GM12801 (cell line): Measurements from ENCODE around the gene PARP8.

Source experiments
- TF ChIP-seq, protein P1 (sequence below): IDR thresholded peaks from one replicate; pipeline ENCODE4 v1.5.1; 2011; ENCODE audit warnings: control low read depth; ENCODE audit not compliant: insufficient read length; ENCODE audit errors: extremely low read depth

PARP8 gene

DNA sequence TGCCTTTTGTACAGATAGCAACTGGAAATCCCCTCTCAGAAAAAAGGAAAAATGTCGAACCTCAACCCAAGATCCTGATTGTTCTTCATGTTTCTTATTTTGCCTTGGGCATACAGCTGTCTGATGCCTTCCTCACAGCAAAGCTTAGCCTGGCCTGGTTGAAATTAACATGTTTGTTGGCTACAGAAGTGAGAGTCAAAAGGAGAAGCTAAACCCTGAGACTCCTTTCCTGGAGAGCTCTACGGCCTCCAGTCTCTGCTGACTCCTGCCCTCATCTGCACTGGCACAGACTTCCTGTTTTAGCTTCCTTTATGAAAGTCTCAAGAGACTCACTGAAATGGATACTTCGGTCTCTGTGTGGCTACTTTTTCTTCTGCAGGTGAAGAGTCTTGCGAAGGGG is 186.7 kb downstream of the PARP8 start:
- TF ChIP-seq, protein P1, sequence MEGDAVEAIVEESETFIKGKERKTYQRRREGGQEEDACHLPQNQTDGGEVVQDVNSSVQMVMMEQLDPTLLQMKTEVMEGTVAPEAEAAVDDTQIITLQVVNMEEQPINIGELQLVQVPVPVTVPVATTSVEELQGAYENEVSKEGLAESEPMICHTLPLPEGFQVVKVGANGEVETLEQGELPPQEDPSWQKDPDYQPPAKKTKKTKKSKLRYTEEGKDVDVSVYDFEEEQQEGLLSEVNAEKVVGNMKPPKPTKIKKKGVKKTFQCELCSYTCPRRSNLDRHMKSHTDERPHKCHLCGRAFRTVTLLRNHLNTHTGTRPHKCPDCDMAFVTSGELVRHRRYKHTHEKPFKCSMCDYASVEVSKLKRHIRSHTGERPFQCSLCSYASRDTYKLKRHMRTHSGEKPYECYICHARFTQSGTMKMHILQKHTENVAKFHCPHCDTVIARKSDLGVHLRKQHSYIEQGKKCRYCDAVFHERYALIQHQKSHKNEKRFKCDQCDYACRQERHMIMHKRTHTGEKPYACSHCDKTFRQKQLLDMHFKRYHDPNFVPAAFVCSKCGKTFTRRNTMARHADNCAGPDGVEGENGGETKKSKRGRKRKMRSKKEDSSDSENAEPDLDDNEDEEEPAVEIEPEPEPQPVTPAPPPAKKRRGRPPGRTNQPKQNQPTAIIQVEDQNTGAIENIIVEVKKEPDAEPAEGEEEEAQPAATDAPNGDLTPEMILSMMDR: no peak

DNA sequence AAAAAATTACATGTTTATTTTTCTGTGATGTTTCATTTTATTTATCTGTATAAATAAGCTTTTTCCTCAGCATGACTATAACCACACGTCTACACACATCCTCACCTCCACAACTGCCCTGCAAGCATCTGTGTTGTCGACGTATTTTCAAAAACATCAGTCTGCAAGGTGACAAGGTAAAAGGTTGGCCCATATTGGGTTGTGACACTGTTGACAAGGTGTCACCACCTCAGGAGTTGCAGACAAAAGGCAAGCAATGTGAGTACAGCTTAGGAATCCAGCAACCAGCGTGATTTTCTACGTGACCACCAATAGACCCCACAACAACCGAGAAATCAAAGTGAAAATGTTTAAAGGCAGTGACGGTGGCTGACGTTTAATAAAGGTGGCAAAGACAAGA is 187.6 kb downstream of the PARP8 start:
- TF ChIP-seq, protein P1: no peak

DNA sequence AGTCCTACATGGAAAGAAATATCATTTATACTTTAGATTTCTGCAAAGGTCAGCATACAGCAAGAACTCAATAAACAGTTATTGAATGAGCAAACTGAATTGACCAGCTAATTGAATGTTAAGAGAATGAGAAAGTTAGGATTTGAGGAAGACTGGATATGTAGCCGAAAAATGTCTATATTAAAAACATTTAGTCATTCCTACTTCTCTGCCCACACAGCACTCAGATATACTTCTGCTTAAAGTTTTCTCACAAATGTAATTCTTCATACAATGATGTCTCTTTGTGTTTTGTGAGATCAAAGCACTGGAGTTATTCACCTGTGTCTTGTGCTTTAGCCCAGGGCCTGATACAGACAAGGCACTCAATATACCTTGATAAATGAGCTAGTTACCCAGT is 188.6 kb downstream of the PARP8 start:
- TF ChIP-seq, protein P1: no peak

DNA sequence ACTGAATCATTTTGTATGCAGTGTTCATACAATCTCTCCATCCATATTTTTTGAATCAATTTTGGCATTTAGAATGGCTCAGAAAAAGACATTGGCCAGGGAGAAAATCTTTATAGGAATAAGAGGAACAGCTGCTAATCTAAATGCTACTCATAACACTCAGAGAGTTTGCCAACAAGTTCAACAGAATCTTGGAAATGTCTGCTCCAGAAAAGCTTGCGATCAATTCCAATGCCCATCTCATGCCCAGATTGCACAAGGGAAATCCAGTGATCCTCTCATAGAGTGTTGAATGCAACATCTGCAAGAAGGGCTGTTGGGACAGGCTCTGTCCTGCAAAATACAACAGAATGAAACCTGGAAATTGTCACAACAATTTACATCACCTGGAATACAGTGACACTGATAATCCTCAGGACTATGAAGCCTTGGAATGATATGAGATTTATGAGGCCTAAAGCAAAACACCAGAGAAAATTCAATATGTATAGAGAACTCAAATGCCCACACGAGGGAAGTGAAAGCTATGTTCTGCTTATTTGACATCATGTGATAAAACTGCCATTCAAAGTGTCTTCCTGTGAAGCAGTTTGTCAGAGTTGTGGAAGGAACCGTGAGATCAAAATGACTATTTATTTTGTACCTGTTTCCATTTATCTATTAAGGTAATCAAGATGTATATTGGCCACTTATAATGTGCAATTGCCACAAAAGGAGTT is 190.1 kb downstream of the PARP8 start:
- TF ChIP-seq, protein P1: no peak

DNA sequence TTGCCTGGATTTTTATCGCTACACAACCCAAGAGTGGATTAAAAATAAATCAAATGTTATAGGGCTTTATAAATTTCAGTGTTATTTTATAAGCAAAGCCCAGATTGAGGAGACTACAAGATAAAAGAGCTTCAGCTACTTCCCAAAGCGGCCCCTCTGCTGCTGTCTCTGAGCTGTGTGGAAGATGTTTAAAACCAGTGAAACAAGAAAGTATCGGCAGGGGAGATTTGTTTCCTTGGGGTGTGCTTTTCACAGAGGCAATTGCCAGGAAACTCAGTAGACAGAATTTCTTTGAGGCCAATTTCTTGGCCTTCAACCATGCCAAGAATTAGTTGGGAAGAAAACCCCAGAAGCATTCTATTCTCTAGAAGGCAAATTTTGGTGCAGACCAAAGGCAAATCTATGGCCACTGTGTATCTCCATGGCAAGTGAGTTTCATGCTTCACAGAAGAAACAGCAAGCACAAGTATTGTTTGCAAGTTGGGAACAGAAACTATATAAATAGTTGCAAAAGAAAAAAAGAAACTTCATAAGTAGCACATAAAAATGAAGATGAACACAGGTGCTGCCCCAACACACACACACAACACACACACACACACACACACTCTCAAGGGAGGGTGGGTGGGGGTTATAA is 197.2 kb downstream of the PARP8 start:
- TF ChIP-seq, protein P1: no peak

DNA sequence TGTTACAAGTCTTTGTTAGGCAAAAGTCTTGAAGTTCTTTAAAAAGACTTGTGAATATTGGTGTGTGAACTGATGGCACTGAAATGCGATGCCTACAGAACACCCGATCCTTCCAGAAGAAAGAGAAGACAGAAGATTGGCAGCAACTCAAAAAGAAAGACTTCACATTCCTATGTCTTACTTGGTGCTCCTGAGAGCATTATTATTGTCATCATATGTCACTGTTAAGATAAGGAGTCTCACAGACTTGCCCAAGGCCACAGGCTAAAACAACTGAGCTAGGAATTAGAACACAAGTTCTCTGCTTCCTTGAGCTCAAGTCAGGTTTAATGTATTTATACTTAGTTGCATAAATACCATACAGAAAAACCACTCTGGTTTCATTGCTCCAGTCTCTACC is 198.0 kb downstream of the PARP8 start:
- TF ChIP-seq, protein P1: no peak

DNA sequence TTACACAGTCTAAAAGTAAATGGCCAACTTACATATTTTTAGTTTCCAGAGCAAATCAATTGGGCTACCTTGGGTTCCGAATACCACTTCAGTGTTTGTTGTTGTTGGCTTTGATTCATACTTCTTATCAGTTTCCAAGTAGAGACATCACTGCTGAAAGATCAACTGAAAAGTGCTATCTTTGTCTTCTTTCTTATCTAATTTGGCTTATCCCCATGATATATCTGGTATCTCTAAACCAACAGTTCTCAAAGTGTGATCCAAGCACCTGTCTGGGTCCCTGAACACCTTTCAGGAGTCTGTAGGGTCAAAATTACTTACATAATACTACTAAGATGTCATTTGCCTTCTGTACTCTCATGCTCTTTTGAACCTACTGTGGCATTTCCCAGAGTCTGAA is 200.0 kb downstream of the PARP8 start:
- TF ChIP-seq, protein P1: no peak
